Smooth muscle cell (in vitro differentiated cells): ENCODE data around the gene DOCK10. TPM values are rescaled to one million over a fixed set of nuclear protein-coding genes. Genes with fewer than 3 reads are reported as not detected.

Experiments
- DNase-seq: peaks from one replicate; lab custom pipeline; 2025; ENCODE audit not compliant: unreplicated experiment; lab: John Stamatoyannopoulos, UW
- H2AFZ ChIP-seq: fragments of 200-600 bp; sonication (generic); 2 replicates; pipeline ENCODE4 v1.6.0; 2016; ENCODE audit warnings: antibody characterized with exemption, low read depth, mild to moderate bottlenecking
- H3F3A ChIP-seq: fragments of 200-600 bp; sonication (generic); 2 replicates; pipeline ENCODE4 v1.6.0; 2017; ENCODE audit warnings: antibody characterized with exemption, low read depth
- H3K27ac ChIP-seq: fragments of 200-600 bp; sonication (generic); 2 replicates; pipeline ENCODE4 v1.5.1; 2016; ENCODE audit warnings: low read depth, mild to moderate bottlenecking
- H3K27me3 ChIP-seq: fragments of 200-600 bp; sonication (generic); 2 replicates; pipeline ENCODE4 v1.6.1; 2016; ENCODE audit warnings: low read depth, mild to moderate bottlenecking
- H3K36me3 ChIP-seq: fragments of 200-600 bp; sonication (generic); 2 replicates; pipeline ENCODE4 v1.5.1; 2016; ENCODE audit warnings: low read depth
- H3K4me1 ChIP-seq: fragments of 200-600 bp; sonication (generic); 2 replicates; pipeline ENCODE4 v1.5.1; 2016; ENCODE audit warnings: low read depth
- H3K4me2 ChIP-seq: fragments of 200-600 bp; sonication (generic); 2 replicates; pipeline ENCODE4 v1.6.0; 2016; ENCODE audit warnings: mild to moderate bottlenecking
- H3K4me3 ChIP-seq: fragments of 200-600 bp; sonication (generic); 2 replicates; pipeline ENCODE4 v1.5.1; 2016; ENCODE audit warnings: mild to moderate bottlenecking
- H3K79me2 ChIP-seq: fragments of 200-600 bp; sonication (generic); 2 replicates; pipeline ENCODE4 v1.6.0; 2016; ENCODE audit warnings: low read depth, mild to moderate bottlenecking
- H3K9ac ChIP-seq: fragments of 200-600 bp; sonication (generic); 2 replicates; pipeline ENCODE4 v1.6.0; 2016; ENCODE audit warnings: low read depth
- H3K9me3 ChIP-seq: fragments of 200-600 bp; sonication (generic); replicated peaks from 2 replicates; pipeline ENCODE4 v1.5.1; 2016; ENCODE audit warnings: low read depth
- H4K20me1 ChIP-seq: fragments of 200-600 bp; sonication (generic); 2 replicates; pipeline ENCODE4 v1.6.0; 2016; ENCODE audit warnings: low read depth
- WGBS: methylation state at CpG from one replicate; pipeline ENCODE4 v1.1.7; 2016; ENCODE audit warnings: low lambda C conversion rate; 5-methylcytosine and 5-hydroxymethylcytosine counted together
- polyA plus RNA-seq: library from polyadenylated mRNA; unstranded; fragments of >200 nt; fragmentation: Nextera tagmentation; extraction: Ambion mirVana; gene quantifications from 2 replicates; pipeline ENCODE4 v1.2.1, GENCODE V29; 2016
- total RNA-seq: library from RNA; depleted of rRNA; stranded (reverse); fragments of >200 nt; gene quantifications from 2 replicates; pipeline ENCODE4 v1.2.3, GENCODE V29; 2014
- TF ChIP-seq, protein P1 (sequence below): fragments of 200-600 bp; sonication (generic); IDR thresholded peaks from 2 replicates; pipeline ENCODE4 v1.5.1; 2017; ENCODE audit warnings: borderline replicate concordance, mild to moderate bottlenecking, antibody characterized with exemption; ENCODE audit not compliant: insufficient read depth, poor library complexity, severe bottlenecking

The DOCK10 gene
- total and polyA plus RNA-seq, 2 experiments from 2014 or later = 0.04 TPM; not detected in 1

DNA sequence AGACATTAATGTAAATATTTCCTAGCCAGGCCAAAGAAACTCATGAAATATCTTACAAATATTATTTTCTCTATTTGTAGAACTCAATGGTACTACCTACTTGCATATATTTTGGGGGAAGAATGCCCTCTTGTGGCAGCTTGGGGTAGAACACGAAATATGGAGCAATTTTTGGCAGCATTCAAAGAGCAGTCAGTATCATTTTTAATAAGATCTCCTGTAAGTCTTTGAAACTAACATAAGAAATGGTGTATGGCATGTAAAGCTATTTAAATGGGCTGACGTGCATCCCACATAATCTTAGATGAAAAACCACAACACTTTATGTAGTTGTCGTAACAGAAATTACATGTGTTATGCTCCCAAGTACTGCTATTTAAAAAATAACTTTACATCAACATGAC is 263.8 kb downstream of the DOCK10 start:
- H3K9ac ChIP-seq = no peak overlapping the region
- 32% methylated on average over 3 of the region's 3 CpGs for WGBS
- peak; percentile 3 for DNase-seq
- no peaks in the 10 kb centered on the region for H3K9me3 ChIP-seq
- no peak overlapping the region for H2AFZ ChIP-seq
- no peaks in the 10 kb centered on the region for H4K20me1 ChIP-seq
- H3K4me2 ChIP-seq = no peak overlapping the region
- no peaks in the 10 kb centered on the region for H3K27me3 ChIP-seq
- no peaks in the 10 kb centered on the region for H3K4me1 ChIP-seq
- no peaks in the 10 kb centered on the region for H3F3A ChIP-seq
- TF ChIP-seq, protein P1, sequence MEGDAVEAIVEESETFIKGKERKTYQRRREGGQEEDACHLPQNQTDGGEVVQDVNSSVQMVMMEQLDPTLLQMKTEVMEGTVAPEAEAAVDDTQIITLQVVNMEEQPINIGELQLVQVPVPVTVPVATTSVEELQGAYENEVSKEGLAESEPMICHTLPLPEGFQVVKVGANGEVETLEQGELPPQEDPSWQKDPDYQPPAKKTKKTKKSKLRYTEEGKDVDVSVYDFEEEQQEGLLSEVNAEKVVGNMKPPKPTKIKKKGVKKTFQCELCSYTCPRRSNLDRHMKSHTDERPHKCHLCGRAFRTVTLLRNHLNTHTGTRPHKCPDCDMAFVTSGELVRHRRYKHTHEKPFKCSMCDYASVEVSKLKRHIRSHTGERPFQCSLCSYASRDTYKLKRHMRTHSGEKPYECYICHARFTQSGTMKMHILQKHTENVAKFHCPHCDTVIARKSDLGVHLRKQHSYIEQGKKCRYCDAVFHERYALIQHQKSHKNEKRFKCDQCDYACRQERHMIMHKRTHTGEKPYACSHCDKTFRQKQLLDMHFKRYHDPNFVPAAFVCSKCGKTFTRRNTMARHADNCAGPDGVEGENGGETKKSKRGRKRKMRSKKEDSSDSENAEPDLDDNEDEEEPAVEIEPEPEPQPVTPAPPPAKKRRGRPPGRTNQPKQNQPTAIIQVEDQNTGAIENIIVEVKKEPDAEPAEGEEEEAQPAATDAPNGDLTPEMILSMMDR = peak; percentile 85
- H3K27ac ChIP-seq = no peak overlapping the region
- H3K36me3 ChIP-seq = no peaks in the 10 kb centered on the region
- no peak overlapping the region for H3K4me3 ChIP-seq
- no peaks in the 10 kb centered on the region for H3K79me2 ChIP-seq

DNA sequence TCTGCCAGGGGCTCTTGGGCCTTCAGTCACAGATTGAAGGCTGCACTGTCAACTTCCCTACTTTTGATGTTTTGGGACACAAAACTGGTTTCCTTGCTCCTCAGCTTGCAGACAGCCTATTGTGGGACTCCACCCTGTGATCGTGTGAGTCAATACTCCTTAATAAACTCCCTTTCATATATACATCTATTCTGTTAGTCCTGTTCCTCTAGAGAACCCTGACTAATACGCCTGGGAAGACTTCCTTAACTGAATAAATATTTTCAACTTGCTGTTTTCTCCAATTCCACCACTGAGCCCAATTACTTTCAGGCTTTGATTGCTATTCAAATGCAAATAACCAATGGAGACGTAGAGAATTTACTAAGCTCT is 264.7 kb downstream of the DOCK10 start:
- 64% methylated on average over 3 of the region's 3 CpGs for WGBS
- DNase-seq = no peak
- no peak overlapping the region for H3K27ac ChIP-seq

DNA sequence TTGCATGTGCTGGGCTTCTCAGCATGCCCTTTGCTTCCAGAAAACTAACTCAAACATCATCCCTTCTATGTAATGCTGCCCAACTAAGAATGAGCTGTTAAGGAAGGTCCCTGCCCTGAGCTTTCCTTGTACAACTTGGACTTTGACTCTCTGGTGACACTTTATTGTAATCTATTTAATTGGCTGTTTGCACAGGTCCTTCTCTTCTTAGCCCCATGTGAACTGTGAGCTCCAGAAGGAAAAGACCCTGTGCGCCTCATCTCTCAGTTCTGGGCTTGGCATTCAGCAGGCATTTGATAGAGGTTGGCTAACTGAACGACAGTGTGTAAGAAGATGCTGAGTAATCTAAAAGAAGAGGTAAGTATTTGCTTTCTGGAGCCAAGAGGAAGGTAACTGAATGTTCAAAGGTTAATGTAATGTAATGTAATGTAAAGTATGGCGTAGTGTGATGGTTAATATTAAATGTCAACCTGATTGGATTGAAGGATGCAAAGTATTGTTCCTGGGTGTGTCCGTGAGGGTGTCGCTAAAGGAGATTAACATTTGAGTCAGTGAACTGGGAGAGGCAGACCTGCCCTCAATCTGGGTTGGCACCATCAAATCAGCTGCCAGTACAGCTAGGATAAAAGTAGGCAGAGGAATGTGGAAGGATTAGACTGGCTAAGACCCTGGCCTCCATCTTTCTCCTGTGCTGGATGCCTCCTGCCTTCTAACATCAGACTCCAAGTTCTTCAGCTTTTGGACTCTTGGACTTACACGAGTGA is 265.3 kb downstream of the DOCK10 start:
- H3K4me1 ChIP-seq = no peaks in the 10 kb centered on the region
- H3K4me3 ChIP-seq = no peak overlapping the region
- no peaks in the 10 kb centered on the region for H3K9me3 ChIP-seq
- 91% methylated on average over 6 of the region's 6 CpGs for WGBS
- no peak for DNase-seq
- H3K79me2 ChIP-seq = no peaks in the 10 kb centered on the region
- no peaks in the 10 kb centered on the region for H3K27me3 ChIP-seq
- no peak overlapping the region for H3K27ac ChIP-seq
- H2AFZ ChIP-seq = no peak overlapping the region
- TF ChIP-seq, protein P1 = no peak
- H3K4me2 ChIP-seq = no peak overlapping the region
- no peaks in the 10 kb centered on the region for H3F3A ChIP-seq
- H3K36me3 ChIP-seq = no peaks in the 10 kb centered on the region
- no peak overlapping the region for H3K9ac ChIP-seq
- H4K20me1 ChIP-seq = no peaks in the 10 kb centered on the region

More for the DNA sequence above, 264.7 kb downstream of the DOCK10 start:
- H3F3A ChIP-seq = no peaks in the 10 kb centered on the region
- H3K4me3 ChIP-seq = no peak overlapping the region
- H4K20me1 ChIP-seq = no peaks in the 10 kb centered on the region
- H3K9ac ChIP-seq = no peak overlapping the region
- H3K4me1 ChIP-seq = no peaks in the 10 kb centered on the region
- no peaks in the 10 kb centered on the region for H3K36me3 ChIP-seq
- H3K4me2 ChIP-seq = no peak overlapping the region
- H3K27me3 ChIP-seq = no peaks in the 10 kb centered on the region
- no peaks in the 10 kb centered on the region for H3K79me2 ChIP-seq
- no peaks in the 10 kb centered on the region for H3K9me3 ChIP-seq
- TF ChIP-seq, protein P1 = no peak
- no peak overlapping the region for H2AFZ ChIP-seq

DNA sequence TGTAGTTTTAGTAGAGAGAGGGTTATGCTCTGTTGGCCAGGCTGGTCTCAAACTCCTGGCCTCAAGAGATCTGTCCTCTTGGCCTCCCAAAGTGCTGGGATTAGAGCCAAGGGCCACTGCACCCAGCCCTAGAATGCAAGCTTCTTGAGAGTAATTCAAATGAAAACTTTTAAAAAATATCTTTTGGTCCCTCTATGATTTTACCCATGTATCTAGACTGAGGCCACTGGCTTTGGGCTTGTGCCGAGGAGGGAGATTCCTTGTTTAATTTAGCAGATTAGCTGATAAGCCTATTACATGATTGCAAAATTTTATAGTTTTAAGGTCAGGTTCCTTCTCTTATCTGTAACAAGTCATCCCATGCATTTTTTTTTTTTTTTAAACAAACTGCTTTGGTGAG is 266.6 kb downstream of the DOCK10 start:
- Histone ChIP-seq H3K9me3 (no peaks in the 10 kb centered on the region), H3K4me2 (no peak overlapping the region), H3K27me3 (no peaks in the 10 kb centered on the region), H2AFZ (no peak overlapping the region), H3K79me2 (no peaks in the 10 kb centered on the region), H3F3A (no peaks in the 10 kb centered on the region), H3K27ac (no peak overlapping the region), H3K36me3 (no peaks in the 10 kb centered on the region), H3K4me3 (no peak overlapping the region), H3K4me1 (no peaks in the 10 kb centered on the region), H3K9ac (no peak overlapping the region), H4K20me1 (no peaks in the 10 kb centered on the region)
- 69% methylated on average over 1 of the region's 1 CpG for WGBS
- no peak for DNase-seq
- TF ChIP-seq, protein P1 = no peak
